HepG2 (cell line): Measurements from ENCODE around the gene BLOC1S4. TPM values are rescaled to one million over a fixed set of nuclear protein-coding genes. Genes with fewer than 3 reads are reported as not detected.

Experiments
- BATF2 ChIP-seq: sonication (generic); formaldehyde crosslinking; IDR thresholded peaks from 2 replicates; pipeline ENCODE4 v1.8.0; 2022; ENCODE audit warnings: mild to moderate bottlenecking, missing genetic modification reagents, moderate library complexity
- BCLAF1 ChIP-seq: fragments of 450-650 bp; IDR thresholded peaks from 2 replicates; pipeline ENCODE4 v1.6.1; 2017; ENCODE audit warnings: mild to moderate bottlenecking
- CCDC6 ChIP-seq: sonication (generic); formaldehyde crosslinking; IDR thresholded peaks from 2 replicates; pipeline ENCODE4 v1.8.1; 2022; ENCODE audit warnings: mild to moderate bottlenecking, missing genetic modification reagents, moderate library complexity
- CREM ChIP-seq, 2 experiments: sonication (generic) in 1 of 2; formaldehyde crosslinking in 1 of 2; IDR thresholded peaks; 2 replicates each; pipeline versions ENCODE4 v1.4.0 to v1.6.1; 2016 to 2020; ENCODE audit warnings: antibody characterized with exemption in 1 of 2, mild to moderate bottlenecking in 1 of 2, missing genetic modification reagents in 1 of 2
- HNRNPL ChIP-seq: fragments of 200-400 bp; formaldehyde crosslinking; IDR thresholded peaks from 2 replicates; pipeline ENCODE4 v1.6.1; 2017; ENCODE audit warnings: mild to moderate bottlenecking, low read depth, low read length
- JUND ChIP-seq: sonication (generic); formaldehyde crosslinking; IDR thresholded peaks from 2 replicates; pipeline ENCODE4 v1.8.0; 2022; ENCODE audit warnings: mild to moderate bottlenecking, missing genetic modification reagents
- SALL2 ChIP-seq: sonication (generic); formaldehyde crosslinking; IDR thresholded peaks from 2 replicates; pipeline ENCODE4 v1.8.1; 2023; ENCODE audit warnings: mild to moderate bottlenecking, missing genetic modification reagents, inconsistent platforms
- SPEN ChIP-seq: sonication (generic); formaldehyde crosslinking; IDR thresholded peaks from 2 replicates; pipeline ENCODE4 v1.5.1; 2020; ENCODE audit warnings: low read depth, mild to moderate bottlenecking, missing genetic modification reagents
- ZNF124 ChIP-seq: sonication (generic); formaldehyde crosslinking; IDR thresholded peaks from 2 replicates; pipeline ENCODE4 v1.4.0; 2020; ENCODE audit warnings: missing genetic modification reagents
- ZNF253 ChIP-seq: sonication (generic); formaldehyde crosslinking; IDR thresholded peaks from 2 replicates; pipeline ENCODE4 v1.8.0; 2022; ENCODE audit warnings: mild to moderate bottlenecking, missing genetic modification reagents, borderline replicate concordance
- ZNF281 ChIP-seq: sonication (generic); formaldehyde crosslinking; IDR thresholded peaks from 2 replicates; pipeline ENCODE4 v1.4.0; 2020; ENCODE audit warnings: missing genetic modification reagents, borderline replicate concordance
- ZNF317 ChIP-seq: sonication (generic); formaldehyde crosslinking; IDR thresholded peaks from 2 replicates; pipeline ENCODE4 v1.5.0; 2020; ENCODE audit warnings: mild to moderate bottlenecking, missing genetic modification reagents
- ZNF362 ChIP-seq: sonication (generic); formaldehyde crosslinking; IDR thresholded peaks from 2 replicates; pipeline ENCODE4 v1.4.0; 2020; ENCODE audit warnings: missing genetic modification reagents, mild to moderate bottlenecking, borderline replicate concordance
- ZNF446 ChIP-seq: sonication (generic); formaldehyde crosslinking; IDR thresholded peaks from 2 replicates; pipeline ENCODE4 v1.5.0; 2020; ENCODE audit warnings: mild to moderate bottlenecking, missing genetic modification reagents
- ZNF577 ChIP-seq: sonication (generic); formaldehyde crosslinking; IDR thresholded peaks from 2 replicates; pipeline ENCODE4 v1.4.0; 2020; ENCODE audit warnings: mild to moderate bottlenecking, low read depth, missing genetic modification reagents, borderline replicate concordance
- ZNF879 ChIP-seq: sonication (generic); formaldehyde crosslinking; IDR thresholded peaks from 2 replicates; pipeline ENCODE4 v1.8.1; 2023; ENCODE audit warnings: missing genetic modification reagents
- ZSCAN20 ChIP-seq: sonication (generic); formaldehyde crosslinking; IDR thresholded peaks from 2 replicates; pipeline ENCODE4 v1.4.0; 2020; ENCODE audit warnings: missing genetic modification reagents, mild to moderate bottlenecking, borderline replicate concordance
- ZXDC ChIP-seq: sonication (generic); formaldehyde crosslinking; IDR thresholded peaks from 2 replicates; pipeline ENCODE4 v1.5.0; 2020; ENCODE audit warnings: mild to moderate bottlenecking, missing genetic modification reagents
- polyA plus RNA-seq, 8 experiments: library from polyadenylated mRNA; depleted of rRNA in 3 of 8; stranded (reverse) in 7 of 8; unstranded in 1 of 8; fragments of >200 nt; fragmentation: Illumina TruSeq in 4 of 8; extraction: Trizol in 4 of 8; gene quantifications; 2 replicates each; pipeline versions ENCODE4 v1.2.1 to v1.2.3, GENCODE V29; 2011 to 2016; ENCODE audit warnings: low read depth in 4 of 8, missing spikeins in 1 of 8, mixed read lengths in 1 of 8; ENCODE audit not compliant: insufficient read depth in 1 of 8
- total RNA-seq, 5 experiments: library from RNA; depleted of rRNA; stranded (reverse); fragments of >200 nt; fragmentation: Illumina TruSeq; extraction: Trizol; gene quantifications; 2 replicates each; pipeline ENCODE4 v1.2.3, GENCODE V29; 2016; ENCODE audit warnings: low read depth in 1 of 5

Gene BLOC1S4
- total and polyA plus RNA-seq, 2 of the 13 experiments (the other 11 are each of a cell fraction or from before 2014, with no cell fraction given), result 15.5 to 20.9 TPM

- TF ChIP-seq ZXDC (CRISPR knock-in tag) (peak; percentile 73; the same call in 1 of the 2 replicates), SALL2 (peak; percentile 63; the same call in 1 of the 2 replicates), SPEN (CRISPR knock-in tag) (peak; percentile 94; the same call in 1 of the 2 replicates), ZNF577 (CRISPR knock-in tag) (no peak), CCDC6 (peak; percentile 68; the same call in 1 of the 2 replicates), ZNF879 (CRISPR knock-in tag) (no peak), JUND (CRISPR knock-in tag) (peak; percentile 65), ZNF124 (CRISPR knock-in tag) (0 out of 2 replicates have a peak, but pooled peaks have one; percentile 57), HNRNPL (0 out of 2 replicates have a peak, but pooled peaks have one; percentile 69), ZNF362 (CRISPR knock-in tag) (peak; percentile 56; the same call in 1 of the 2 replicates), BATF2 (CRISPR knock-in tag) (0 out of 2 replicates have a peak, but pooled peaks have one; percentile 53), ZNF446 (CRISPR knock-in tag) (no peak), CREM (IDR thresholded peaks at IDR 0.05) (peak; percentile 82), CREM (CRISPR knock-in tag; IDR thresholded peaks at IDR 0.05) (no peak), ZNF281 (peak; percentile 68; the same call in 1 of the 2 replicates), ZSCAN20 (CRISPR knock-in tag) (0 out of 2 replicates have a peak, but pooled peaks have one; percentile 44), ZNF253 (CRISPR knock-in tag) (no peak; the same call in 1 of the 2 replicates), BCLAF1 (no peak), ZNF317 (CRISPR knock-in tag) (peak; percentile 73; the same call in 1 of the 2 replicates)
Observed at GRCh38 chr4:6755088-6755753, 39.2 kb downstream of the BLOC1S4 start (continued).
